ENCODE results near the gene CYP4V2. TPM values are rescaled to one million over a fixed set of nuclear protein-coding genes. Genes with fewer than 3 reads are reported as not detected.

Gene CYP4V2
- 10 to 100 TPM; 27.7 to 36.0 (median 31.7) TPM for total RNA-seq

GRCh38 chr4:186191200-186192065 lies at the start of gene CYP4V2:
Gene CYP4V2, plus strand, starts transcription at chr4:186191567. Its CDS starts 257 bp downstream, at chr4:186191824.
- ATAC-seq (ENCODE audit: low FRiP score) = peak; percentile 89
- DNase-seq (ENCODE audit: low spot score) = peak; percentile 33
- TF ChIP-seq CTCF (IDR thresholded peaks at IDR 0.05) = no peak

- TF ChIP-seq CTCF (IDR thresholded peaks at IDR 0.05) = no peak
- ATAC-seq (ENCODE audit: low FRiP score) = peak; percentile 88
- no peak for DNase-seq (ENCODE audit: low spot score)
These were observed 47.0 kb upstream of the CYP4V2 start for GRCh38 chr4:186144198-186144945.

- no peak for DNase-seq (ENCODE audit: low spot score)
- no peak for TF ChIP-seq CTCF (IDR thresholded peaks at IDR 0.05)
These were observed 46.3 kb upstream of the CYP4V2 start for GRCh38 chr4:186144946-186145569.

GRCh38 chr4:186146458-186146857 lies 44.9 kb upstream of the CYP4V2 start:
- ATAC-seq (ENCODE audit: low FRiP score) (no peak), DNase-seq (ENCODE audit: low spot score) (no peak)
- TF ChIP-seq CTCF (IDR thresholded peaks at IDR 0.05) = no peak

More at GRCh38 chr4:186144946-186145569, 46.3 kb upstream of the CYP4V2 start:
- peak; percentile 85 for ATAC-seq (ENCODE audit: low FRiP score)

GRCh38 chr4:186148336-186148975 lies 42.9 kb upstream of the CYP4V2 start:
- ATAC-seq (ENCODE audit: low FRiP score) (no peak), DNase-seq (ENCODE audit: low spot score) (no peak)
- TF ChIP-seq CTCF (IDR thresholded peaks at IDR 0.05) = no peak

GRCh38 chr4:186149872-186150271 lies 41.5 kb upstream of the CYP4V2 start:
- ATAC-seq (ENCODE audit: low FRiP score) = no peak

More at GRCh38 chr4:186149872-186150271, 41.5 kb upstream of the CYP4V2 start:
- no peak for DNase-seq (ENCODE audit: low spot score)
- no peak for TF ChIP-seq CTCF (IDR thresholded peaks at IDR 0.05)

Measured in omental fat pad (tissue), 4 donors.